ENCODE measurements around the gene OPCML.

Gene OPCML

GRCh38 chr11:133206313-133207005 is 325.8 kb downstream of the OPCML start:
- Histone ChIP-seq H3K36me3 (no peaks in the 10 kb centered on the region), H3K4me1 (ENCODE audit: control insufficient read depth in 1 of 2, insufficient read depth in 1 of 2, low read depth in 1 of 2, low read length in 1 of 2) (no peaks in the 10 kb centered on the region), H3K27me3 (no peaks in the 10 kb centered on the region), H3K9me3 (no peaks in the 10 kb centered on the region), H3K4me3 (ENCODE audit: low read depth in 1 of 2, low read length in 1 of 2) (no peak overlapping the region), H3K27ac (no peak overlapping the region)
- TF ChIP-seq CTCF (IDR thresholded peaks at IDR 0.05) = no peak

GRCh38 chr11:133204158-133204557 is 328.1 kb downstream of the OPCML start:
- Histone ChIP-seq H3K4me3 (ENCODE audit: low read depth in 1 of 2, low read length in 1 of 2) (no peak overlapping the region), H3K27me3 (no peaks in the 10 kb centered on the region), H3K36me3 (no peaks in the 10 kb centered on the region), H3K27ac (no peak overlapping the region), H3K9me3 (no peaks in the 10 kb centered on the region), H3K4me1 (ENCODE audit: control insufficient read depth in 1 of 2, insufficient read depth in 1 of 2, low read depth in 1 of 2, low read length in 1 of 2) (no peaks in the 10 kb centered on the region)
- TF ChIP-seq CTCF (IDR thresholded peaks at IDR 0.05) = no peak

GRCh38 chr11:133202816-133203215 is 329.5 kb downstream of the OPCML start:
- Histone ChIP-seq H3K9me3 (no peaks in the 10 kb centered on the region), H3K4me3 (ENCODE audit: low read depth in 1 of 2, low read length in 1 of 2) (no peak overlapping the region), H3K27me3 (no peaks in the 10 kb centered on the region), H3K36me3 (no peaks in the 10 kb centered on the region), H3K27ac (no peak overlapping the region), H3K4me1 (ENCODE audit: control insufficient read depth in 1 of 2, insufficient read depth in 1 of 2, low read depth in 1 of 2, low read length in 1 of 2) (no peaks in the 10 kb centered on the region)
- no peak for TF ChIP-seq CTCF (IDR thresholded peaks at IDR 0.05)

- Histone ChIP-seq H3K9me3 (no peaks in the 10 kb centered on the region), H3K36me3 (no peaks in the 10 kb centered on the region), H3K27me3 (no peaks in the 10 kb centered on the region), H3K27ac (no peak overlapping the region), H3K4me1 (ENCODE audit: control insufficient read depth in 1 of 2, insufficient read depth in 1 of 2, low read depth in 1 of 2, low read length in 1 of 2) (no peaks in the 10 kb centered on the region), H3K4me3 (ENCODE audit: low read depth in 1 of 2, low read length in 1 of 2) (no peak overlapping the region)
- no peak for TF ChIP-seq CTCF (IDR thresholded peaks at IDR 0.05)
Measured at GRCh38 chr11:133198438-133198837, 333.9 kb downstream of the OPCML start.

GRCh38 chr11:133197425-133197824 is 334.9 kb downstream of the OPCML start:
- Histone ChIP-seq H3K27me3 (no peaks in the 10 kb centered on the region), H3K9me3 (no peaks in the 10 kb centered on the region), H3K4me3 (ENCODE audit: low read depth in 1 of 2, low read length in 1 of 2) (no peak overlapping the region), H3K4me1 (ENCODE audit: control insufficient read depth in 1 of 2, insufficient read depth in 1 of 2, low read depth in 1 of 2, low read length in 1 of 2) (no peaks in the 10 kb centered on the region), H3K27ac (no peak overlapping the region), H3K36me3 (no peaks in the 10 kb centered on the region)
- TF ChIP-seq CTCF (IDR thresholded peaks at IDR 0.05) = no peak
